ENCODE results near the gene PLG. TPM values are rescaled to one million over a fixed set of nuclear protein-coding genes. Genes with fewer than 3 reads are reported as not detected.
"Not testable (repeated sequence)": the region's sequence is repeated elsewhere in the genome, so short reads cannot be mapped to it uniquely, and the experiment has no call there.

Gene PLG
- total and polyA plus RNA-seq, 3 experiments from 2014 or later = 0.33 TPM; not detected in 2

DNA sequence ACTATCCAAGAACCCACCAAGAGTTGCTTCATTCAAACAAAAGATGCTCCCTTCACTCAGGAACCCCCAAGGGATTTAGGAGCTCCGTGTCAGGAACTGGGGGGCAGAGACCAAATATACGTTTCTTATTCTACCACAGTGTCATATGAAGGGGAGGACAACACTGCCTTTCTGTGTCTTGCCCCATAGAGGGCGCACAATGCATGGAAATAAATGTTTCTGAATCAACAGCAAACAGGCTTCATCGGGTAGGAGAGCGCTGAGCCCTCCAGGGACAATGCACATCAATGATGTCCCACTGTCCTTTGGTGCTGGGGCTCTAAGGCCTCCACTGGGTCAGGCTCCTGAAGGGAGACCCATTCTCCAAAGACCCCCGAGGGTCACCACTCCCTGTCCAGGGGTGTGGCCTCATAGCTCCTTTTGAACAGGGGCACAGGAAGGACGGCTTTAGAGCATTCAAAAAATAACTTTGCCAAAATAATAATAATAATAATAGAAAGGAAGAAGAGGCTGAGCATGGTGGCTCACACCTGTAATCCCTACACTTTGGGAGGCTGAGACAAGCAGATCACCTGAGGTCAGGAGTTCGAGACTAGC, 31.1 kb downstream of the PLG start:
- CTCF ChIA-PET = interaction anchor here (0.9 kb wide), 1 partner anchor 638 kb away, joined by 3 read pairs; no protein-coding TSS in a partner anchor
- peaks cover 0 to 2% (median 0%) of the 10 kb centered on the region in 5 donors for H3K9me3 Mint-ChIP-seq

DNA sequence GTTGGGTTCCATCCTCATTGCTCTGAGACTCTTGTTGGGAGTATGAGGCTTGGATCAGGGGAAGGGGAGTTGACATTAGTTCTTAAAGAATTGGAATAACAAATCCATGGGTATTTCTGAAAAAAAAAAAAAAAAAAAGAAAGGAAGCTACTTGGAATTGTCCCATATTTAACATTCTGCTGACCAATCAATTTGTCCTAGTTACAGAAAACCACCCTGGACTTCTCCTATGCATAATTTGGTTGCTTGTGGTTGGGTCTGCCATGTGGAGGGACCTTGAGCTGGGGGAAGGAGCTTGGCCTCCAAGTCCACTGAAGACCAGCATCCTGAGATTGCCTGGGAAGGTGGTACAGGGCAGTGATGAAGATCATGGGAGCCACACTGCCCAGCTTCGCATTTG, 32.6 kb downstream of the PLG start:
- Mint-ChIP-seq H3K36me3 (no peaks in the 10 kb centered on the region), H3K9me3 (peaks cover 0 to 2% (median 0%) of the 10 kb centered on the region in 5 donors), H3K4me1 (no peaks in the 10 kb centered on the region), H3K4me3 (no peak overlapping the region), H3K27me3 (peaks cover 4 to 6% of the 10 kb centered on the region in 2 donors), H3K27ac (no peak overlapping the region)
- no peaks in the 10 kb centered on the region for H3K27me3 ChIP-seq (ENCODE audit: insufficient read depth, low read length, poor library complexity, severe bottlenecking)
- H3K9me3 ChIP-seq (ENCODE audit: low read length) = no peaks in the 10 kb centered on the region
- H3K4me3 ChIP-seq (ENCODE audit: low read length) = no peak overlapping the region
- DNase-seq = no peak
- CTCF ChIA-PET = interaction anchor here (1.5 kb wide), 1 partner anchor 639 kb away, joined by 6 read pairs; no protein-coding TSS in a partner anchor
- H3K36me3 ChIP-seq (ENCODE audit: insufficient read depth, low read length) = no peaks in the 10 kb centered on the region
- no peaks in the 10 kb centered on the region for H3K4me1 ChIP-seq (ENCODE audit: insufficient read depth, low read length)
- POLR2A ChIA-PET = no interaction called here
- no peak overlapping the region for H3K27ac ChIP-seq (ENCODE audit: low read depth, low read length)

More for the DNA sequence above, 31.1 kb downstream of the PLG start:
- Mint-ChIP-seq H3K27ac (no peak overlapping the region), H3K36me3 (no peaks in the 10 kb centered on the region), H3K4me1 (no peaks in the 10 kb centered on the region), H3K4me3 (no peak overlapping the region), H3K27me3 (peaks cover 4 to 6% of the 10 kb centered on the region in 2 donors)
- H3K27ac ChIP-seq (ENCODE audit: low read depth, low read length) = no peak overlapping the region
- no peak for DNase-seq
- H3K9me3 ChIP-seq (ENCODE audit: low read length) = no peaks in the 10 kb centered on the region
- H3K4me3 ChIP-seq (ENCODE audit: low read length) = no peak overlapping the region
- H3K27me3 ChIP-seq (ENCODE audit: insufficient read depth, low read length, poor library complexity, severe bottlenecking) = no peaks in the 10 kb centered on the region
- H3K4me1 ChIP-seq (ENCODE audit: insufficient read depth, low read length) = no peaks in the 10 kb centered on the region
- POLR2A ChIA-PET = no interaction called here
- H3K36me3 ChIP-seq (ENCODE audit: insufficient read depth, low read length) = no peaks in the 10 kb centered on the region

DNA sequence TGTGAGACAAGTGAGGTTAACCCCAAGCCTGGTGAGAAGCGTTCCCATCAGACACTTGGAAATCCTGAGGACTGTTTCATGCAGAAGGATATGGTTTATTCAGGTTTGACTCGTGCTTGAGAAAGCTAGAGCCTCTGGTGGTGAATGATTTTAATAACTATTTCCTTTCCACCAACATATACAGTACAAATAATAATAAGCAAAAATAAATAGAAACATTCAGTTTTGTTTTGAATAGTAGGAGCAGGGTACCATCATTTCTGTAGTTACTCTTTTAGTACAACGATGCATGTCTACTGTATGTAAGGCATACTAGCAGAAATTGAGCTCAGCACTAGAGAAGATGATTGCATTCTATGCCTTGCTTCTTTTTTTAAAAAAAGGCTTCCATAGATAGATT, 33.5 kb downstream of the PLG start:
- H3K27ac Mint-ChIP-seq = no peak overlapping the region
- no peak for DNase-seq
- Histone ChIP-seq H3K27me3 (ENCODE audit: insufficient read depth, low read length, poor library complexity, severe bottlenecking) (no peaks in the 10 kb centered on the region), H3K9me3 (ENCODE audit: low read length) (no peaks in the 10 kb centered on the region), H3K4me3 (ENCODE audit: low read length) (no peak overlapping the region), H3K27ac (ENCODE audit: low read depth, low read length) (no peak overlapping the region), H3K4me1 (ENCODE audit: insufficient read depth, low read length) (no peaks in the 10 kb centered on the region), H3K36me3 (ENCODE audit: insufficient read depth, low read length) (no peaks in the 10 kb centered on the region)
- H3K4me1 Mint-ChIP-seq = no peaks in the 10 kb centered on the region
- H3K9me3 Mint-ChIP-seq = no peaks in the 10 kb centered on the region
- ChIA-PET CTCF (no interaction called here), POLR2A (no interaction called here)
- H3K36me3 Mint-ChIP-seq = no peaks in the 10 kb centered on the region
- no peak overlapping the region for H3K4me3 Mint-ChIP-seq
- peaks cover 4 to 6% of the 10 kb centered on the region in 2 donors for H3K27me3 Mint-ChIP-seq

DNA sequence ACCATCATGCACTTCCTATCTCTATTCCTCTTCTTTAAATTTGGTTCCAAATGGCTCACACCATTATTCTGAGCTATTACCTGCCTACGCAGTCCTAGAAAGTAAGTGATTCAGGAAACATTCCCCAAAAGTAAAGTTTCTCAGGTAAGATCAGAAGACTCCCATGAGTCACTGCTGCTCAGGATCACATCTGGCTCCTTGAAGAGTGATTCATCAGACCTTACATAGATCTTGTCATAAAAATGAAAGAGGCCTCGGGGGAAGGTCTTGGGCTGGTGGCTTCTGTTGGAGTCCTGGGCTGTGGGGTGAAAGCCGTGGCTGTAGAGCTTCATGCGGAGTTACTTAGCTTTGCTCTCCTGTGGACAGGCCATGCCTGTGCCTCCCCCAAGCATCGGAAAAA, 35.9 kb downstream of the PLG start:
- Mint-ChIP-seq H3K4me3 (no peak overlapping the region), H3K9me3 (no peaks in the 10 kb centered on the region), H3K4me1 (no peaks in the 10 kb centered on the region), H3K36me3 (no peaks in the 10 kb centered on the region), H3K27ac (no peak overlapping the region), H3K27me3 (peaks cover 0 to 1% of the 10 kb centered on the region in 2 donors)
- DNase-seq = no peak
- CTCF ChIA-PET = no interaction called here
- H3K27ac ChIP-seq (ENCODE audit: low read depth, low read length) = no peak overlapping the region
- no peaks in the 10 kb centered on the region for H3K4me1 ChIP-seq (ENCODE audit: insufficient read depth, low read length)
- no peaks in the 10 kb centered on the region for H3K9me3 ChIP-seq (ENCODE audit: low read length)
- POLR2A ChIA-PET = no interaction called here
- H3K36me3 ChIP-seq (ENCODE audit: insufficient read depth, low read length) = no peaks in the 10 kb centered on the region
- H3K4me3 ChIP-seq (ENCODE audit: low read length) = no peak overlapping the region
- no peaks in the 10 kb centered on the region for H3K27me3 ChIP-seq (ENCODE audit: insufficient read depth, low read length, poor library complexity, severe bottlenecking)

DNA sequence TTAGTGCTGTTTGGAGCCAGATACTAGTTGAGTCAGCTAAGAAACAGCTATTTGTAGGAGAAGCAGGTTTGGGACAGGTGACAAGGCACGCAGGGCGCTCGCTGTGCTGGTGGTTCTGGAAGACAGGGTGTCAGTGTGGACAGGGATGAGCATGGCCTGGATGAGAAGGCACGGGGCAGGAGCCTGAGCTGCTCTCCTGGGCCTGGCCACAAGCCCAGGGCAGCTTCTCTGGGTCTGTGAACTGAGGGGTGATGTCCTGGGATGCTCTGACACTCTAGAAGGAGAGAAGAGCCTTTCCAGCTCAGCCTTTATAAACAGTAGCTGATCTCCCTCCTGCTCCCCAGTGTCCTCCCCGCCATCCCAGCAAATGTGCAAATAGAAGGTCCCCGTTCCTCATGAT, 37.9 kb downstream of the PLG start:
- no peaks in the 10 kb centered on the region for H3K36me3 Mint-ChIP-seq
- no peaks in the 10 kb centered on the region for H3K4me1 Mint-ChIP-seq
- Histone ChIP-seq H3K27me3 (ENCODE audit: insufficient read depth, low read length, poor library complexity, severe bottlenecking) (no peaks in the 10 kb centered on the region), H3K4me3 (ENCODE audit: low read length) (no peak overlapping the region), H3K27ac (ENCODE audit: low read depth, low read length) (no peak overlapping the region), H3K9me3 (ENCODE audit: low read length) (no peaks in the 10 kb centered on the region), H3K36me3 (ENCODE audit: insufficient read depth, low read length) (no peaks in the 10 kb centered on the region), H3K4me1 (ENCODE audit: insufficient read depth, low read length) (no peaks in the 10 kb centered on the region)
- POLR2A ChIA-PET = no interaction called here
- CTCF ChIA-PET = no interaction called here
- H3K27ac Mint-ChIP-seq = no peak overlapping the region
- H3K4me3 Mint-ChIP-seq = no peak overlapping the region
- H3K27me3 Mint-ChIP-seq = peaks cover 3 to 4% of the 10 kb centered on the region in 2 donors
- no peak for DNase-seq
- peaks cover 0 to 3% (median 0%) of the 10 kb centered on the region in 5 donors for H3K9me3 Mint-ChIP-seq

DNA sequence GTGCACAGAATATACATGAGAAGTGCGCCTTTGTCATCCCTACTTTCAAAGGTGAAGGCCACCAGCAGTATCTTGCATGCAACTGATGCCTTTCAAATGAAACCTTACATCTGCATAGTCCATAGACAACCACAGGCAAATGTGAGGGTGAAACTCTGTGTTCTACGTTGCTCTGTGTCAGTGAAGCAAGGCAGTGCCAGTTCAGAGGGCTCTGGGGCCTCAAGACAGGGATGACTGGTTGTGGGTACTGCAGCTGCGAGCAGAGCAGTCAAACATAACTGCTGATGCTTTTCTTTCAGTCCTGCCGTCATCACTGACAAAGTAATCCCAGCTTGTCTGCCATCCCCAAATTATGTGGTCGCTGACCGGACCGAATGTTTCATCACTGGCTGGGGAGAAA, 39.0 kb downstream of the PLG start:
- DNase-seq; H3K4me1 Mint-ChIP-seq; H3K27ac ChIP-seq (ENCODE audit: low read depth, low read length); H3K9me3 Mint-ChIP-seq; H3K9me3 ChIP-seq (ENCODE audit: low read length); H3K36me3 ChIP-seq (ENCODE audit: insufficient read depth, low read length); H3K4me3 ChIP-seq (ENCODE audit: low read length); H3K36me3 Mint-ChIP-seq; H3K27me3 Mint-ChIP-seq; POLR2A ChIA-PET; H3K4me1 ChIP-seq (ENCODE audit: insufficient read depth, low read length); H3K27ac Mint-ChIP-seq; CTCF ChIA-PET; H3K27me3 ChIP-seq (ENCODE audit: insufficient read depth, low read length, poor library complexity, severe bottlenecking); H3K4me3 Mint-ChIP-seq: not testable (repeated sequence)

DNA sequence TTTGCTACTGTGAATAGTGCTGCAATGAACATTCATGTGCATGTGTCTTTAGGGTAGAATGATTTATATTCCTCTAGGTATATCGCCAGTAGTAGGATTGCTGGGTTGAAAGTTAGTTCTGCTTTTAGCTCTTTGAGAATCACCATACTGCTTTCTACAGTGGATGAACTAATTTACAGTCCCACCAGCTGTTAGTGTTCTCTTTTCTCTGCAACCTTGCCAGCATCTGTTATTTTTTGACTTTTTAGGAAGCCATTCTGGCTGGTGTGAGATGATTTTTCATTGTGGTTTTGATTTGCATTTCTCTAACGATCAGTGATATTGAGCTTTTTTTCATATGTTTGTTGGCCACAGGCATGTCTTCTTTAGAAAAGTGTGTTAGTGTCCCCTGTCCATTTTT, 40.0 kb downstream of the PLG start:
- Histone ChIP-seq H3K4me3 (ENCODE audit: low read length) (no peak overlapping the region), H3K9me3 (ENCODE audit: low read length) (no peaks in the 10 kb centered on the region), H3K27ac (ENCODE audit: low read depth, low read length) (no peak overlapping the region), H3K4me1 (ENCODE audit: insufficient read depth, low read length) (no peaks in the 10 kb centered on the region), H3K27me3 (ENCODE audit: insufficient read depth, low read length, poor library complexity, severe bottlenecking) (no peaks in the 10 kb centered on the region), H3K36me3 (ENCODE audit: insufficient read depth, low read length) (no peaks in the 10 kb centered on the region)
- no peak overlapping the region for H3K27ac Mint-ChIP-seq
- DNase-seq = no peak
- no peak overlapping the region for H3K4me3 Mint-ChIP-seq
- H3K27me3 Mint-ChIP-seq = peaks cover 10% of the 10 kb centered on the region in 2 donors
- ChIA-PET CTCF (no interaction called here), POLR2A (no interaction called here)
- H3K4me1 Mint-ChIP-seq = no peaks in the 10 kb centered on the region
- peaks cover 0 to 5% (median 0%) of the 10 kb centered on the region in 5 donors for H3K9me3 Mint-ChIP-seq
- no peaks in the 10 kb centered on the region for H3K36me3 Mint-ChIP-seq

DNA sequence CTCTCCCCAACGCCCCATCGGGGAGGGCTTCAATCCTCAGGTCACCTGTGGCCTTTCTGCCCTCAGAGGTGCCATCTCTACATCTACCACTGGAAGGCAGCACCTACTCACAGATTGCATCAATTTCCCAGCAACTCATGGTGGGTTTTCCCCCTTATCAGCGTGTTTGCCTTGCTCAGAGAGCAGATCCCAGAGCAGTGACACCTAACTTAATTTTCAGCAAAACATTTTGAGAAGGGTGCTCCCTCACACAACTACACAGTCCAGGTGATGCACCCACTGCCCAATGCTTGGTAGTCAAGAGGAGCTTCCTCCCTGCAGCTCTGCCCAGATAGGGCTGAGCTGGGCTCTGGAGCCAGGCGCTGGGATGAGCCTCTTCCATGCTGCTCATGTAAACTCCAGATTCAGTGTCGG, 48.2 kb downstream of the PLG start:
- H3K9me3 Mint-ChIP-seq = peaks cover 0 to 8% (median 0%) of the 10 kb centered on the region in 5 donors
- no peak for DNase-seq

DNA sequence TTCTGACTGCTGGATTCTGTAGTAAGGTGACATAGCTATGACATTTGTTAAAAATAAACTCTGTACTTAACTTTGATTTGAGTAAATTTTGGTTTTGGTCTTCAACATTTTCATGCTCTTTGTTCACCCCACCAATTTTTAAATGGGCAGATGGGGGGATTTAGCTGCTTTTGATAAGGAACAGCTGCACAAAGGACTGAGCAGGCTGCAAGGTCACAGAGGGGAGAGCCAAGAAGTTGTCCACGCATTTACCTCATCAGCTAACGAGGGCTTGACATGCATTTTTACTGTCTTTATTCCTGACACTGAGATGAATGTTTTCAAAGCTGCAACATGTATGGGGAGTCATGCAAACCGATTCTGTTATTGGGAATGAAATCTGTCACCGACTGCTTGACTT, 51.2 kb downstream of the PLG start:
- DNase-seq, H3K27ac Mint-ChIP-seq, POLR2A ChIA-PET: not testable (repeated sequence)

More for the DNA sequence above, 48.2 kb downstream of the PLG start:
- no peak overlapping the region for H3K27ac ChIP-seq (ENCODE audit: low read depth, low read length)
- no peak overlapping the region for H3K4me3 ChIP-seq (ENCODE audit: low read length)
- H3K9me3 ChIP-seq (ENCODE audit: low read length) = no peaks in the 10 kb centered on the region
- Mint-ChIP-seq H3K4me1 (no peaks in the 10 kb centered on the region), H3K4me3 (no peak overlapping the region), H3K27ac (no peak overlapping the region), H3K27me3 (peaks cover 14 to 26% of the 10 kb centered on the region in 2 donors), H3K36me3 (no peaks in the 10 kb centered on the region)
- H3K27me3 ChIP-seq (ENCODE audit: insufficient read depth, low read length, poor library complexity, severe bottlenecking) = no peaks in the 10 kb centered on the region
- H3K36me3 ChIP-seq (ENCODE audit: insufficient read depth, low read length) = no peaks in the 10 kb centered on the region
- CTCF ChIA-PET = no interaction called here
- POLR2A ChIA-PET = no interaction called here
- no peaks in the 10 kb centered on the region for H3K4me1 ChIP-seq (ENCODE audit: insufficient read depth, low read length)

More for the DNA sequence above, 51.2 kb downstream of the PLG start:
- H3K4me3 Mint-ChIP-seq; CTCF ChIA-PET; H3K36me3 Mint-ChIP-seq; H3K9me3 ChIP-seq (ENCODE audit: low read length); H3K4me1 Mint-ChIP-seq; H3K4me3 ChIP-seq (ENCODE audit: low read length); H3K27ac ChIP-seq (ENCODE audit: low read depth, low read length); H3K4me1 ChIP-seq (ENCODE audit: insufficient read depth, low read length); H3K9me3 Mint-ChIP-seq; H3K27me3 ChIP-seq (ENCODE audit: insufficient read depth, low read length, poor library complexity, severe bottlenecking); H3K36me3 ChIP-seq (ENCODE audit: insufficient read depth, low read length): not testable (repeated sequence)
- peaks cover 14 to 40% of the 10 kb centered on the region in 2 donors for H3K27me3 Mint-ChIP-seq

Data from CD8-positive, alpha-beta memory T cell (primary cell).